SW480 (cell line): Measurements from ENCODE around the gene ZNF775.

Experiments used
- DNase-seq: peaks from one replicate; pipeline ENCODE4 v3.0.0-alpha.2; 2016; ENCODE audit warnings: low spot score

Gene ZNF775

DNA sequence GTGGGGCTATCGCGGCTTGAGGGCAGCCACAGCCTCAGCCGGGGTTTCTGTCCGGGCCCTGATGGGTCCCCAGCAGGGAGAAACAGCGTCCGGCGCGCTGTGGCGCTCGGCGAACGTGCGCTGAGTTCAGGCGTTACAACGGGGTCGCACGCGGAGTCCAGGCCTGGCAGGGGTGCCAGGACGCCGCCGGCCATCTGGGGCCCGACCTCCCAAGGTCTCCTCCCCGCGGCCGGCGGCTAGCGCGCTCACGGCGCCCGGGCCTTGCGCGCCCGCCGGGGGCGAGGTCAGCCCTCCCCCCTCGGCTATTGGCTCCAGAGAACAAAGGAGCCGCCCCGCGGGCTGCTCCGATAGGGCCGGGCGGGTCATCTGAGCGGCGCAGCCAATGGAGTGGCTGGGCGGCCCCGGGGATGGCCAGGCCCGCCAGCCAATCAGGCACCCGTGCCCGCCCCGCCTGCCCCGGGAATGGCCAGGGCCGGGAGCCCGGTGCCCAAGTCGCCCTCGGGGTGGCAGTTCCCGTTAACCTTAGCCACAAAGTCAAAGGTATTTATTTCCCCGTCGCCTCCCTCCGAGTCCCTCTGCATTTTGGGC lies at the start of gene ZNF775:
TSS of gene ZNF775 (plus strand) at position 478 of the 588 bp plus-strand sequence. CDS start 9,141 bp downstream, outside the sequence.
- DNase-seq, result peak; percentile 95

DNA sequence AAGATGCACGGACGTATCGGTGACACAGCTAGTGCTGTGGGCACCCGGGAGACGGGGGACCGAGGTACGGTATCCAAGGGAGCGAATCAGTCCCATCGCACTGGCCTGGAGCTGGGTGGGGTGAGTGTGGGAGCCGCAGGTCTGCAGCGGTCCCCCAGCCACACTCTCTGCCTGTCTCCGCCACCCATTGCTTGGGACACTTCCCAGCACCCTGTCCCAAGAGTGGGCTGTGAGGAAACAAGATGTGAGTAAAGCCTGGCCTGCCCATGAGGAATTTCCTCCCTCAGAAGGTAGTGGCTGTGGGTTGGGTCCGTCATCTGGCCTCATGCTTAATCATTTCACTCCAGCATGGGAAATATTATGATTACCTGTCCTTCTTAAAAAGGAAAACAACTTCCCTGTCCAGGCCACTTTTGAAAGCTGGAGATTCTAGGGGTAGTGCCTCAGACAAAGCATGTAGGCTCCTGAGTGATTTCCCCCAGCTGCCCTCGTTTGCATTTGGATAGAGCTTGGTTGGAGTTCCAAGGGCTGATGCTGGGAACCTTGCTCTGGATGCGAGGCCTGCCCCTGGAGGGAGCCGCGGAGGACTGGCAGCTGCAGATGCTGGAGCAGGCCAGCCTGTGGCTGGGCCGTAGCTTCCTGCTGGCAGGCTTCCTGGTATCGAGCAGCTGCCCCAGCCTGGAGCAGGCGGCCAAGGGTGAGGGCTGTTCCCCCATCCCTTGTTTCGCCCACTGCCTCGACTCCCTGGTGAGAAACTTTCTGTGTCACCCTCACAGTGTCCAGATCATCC lies 49.6 kb upstream of the ZNF775 start:
- no peak for DNase-seq

DNA sequence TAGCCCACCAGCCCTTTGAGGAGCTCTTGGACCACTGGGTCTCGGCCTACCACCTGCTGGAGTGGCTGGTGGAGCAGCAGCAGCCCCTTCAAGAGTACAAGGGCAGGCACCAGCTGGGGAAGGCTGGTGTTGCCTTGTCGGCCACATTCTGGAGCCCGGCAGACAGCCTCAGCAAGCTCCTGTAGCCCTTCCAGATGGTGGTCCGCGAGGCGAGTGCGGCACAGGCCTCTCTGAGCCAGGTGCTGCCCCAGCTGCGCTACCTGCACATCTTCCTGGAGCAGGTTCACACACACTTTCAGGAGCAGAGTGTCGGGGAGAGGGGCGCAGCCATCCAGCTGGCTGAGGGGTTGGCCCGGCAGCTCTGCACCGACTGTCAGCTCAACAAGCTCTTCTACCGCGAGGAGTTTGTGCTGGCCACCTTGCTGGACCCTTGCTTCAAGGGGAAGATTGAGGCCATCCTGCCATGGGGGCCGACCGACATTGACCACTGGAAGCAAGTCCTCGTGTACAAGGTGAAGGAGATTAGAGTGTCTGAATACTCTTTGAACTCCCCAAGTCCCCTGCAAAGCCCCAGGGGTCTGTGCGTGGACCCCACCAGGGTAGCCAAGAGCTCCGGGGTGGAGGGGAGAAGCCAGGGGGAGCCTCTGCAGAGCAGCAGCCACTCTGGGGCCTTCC lies 48.8 kb upstream of the ZNF775 start:
- no peak for DNase-seq

DNA sequence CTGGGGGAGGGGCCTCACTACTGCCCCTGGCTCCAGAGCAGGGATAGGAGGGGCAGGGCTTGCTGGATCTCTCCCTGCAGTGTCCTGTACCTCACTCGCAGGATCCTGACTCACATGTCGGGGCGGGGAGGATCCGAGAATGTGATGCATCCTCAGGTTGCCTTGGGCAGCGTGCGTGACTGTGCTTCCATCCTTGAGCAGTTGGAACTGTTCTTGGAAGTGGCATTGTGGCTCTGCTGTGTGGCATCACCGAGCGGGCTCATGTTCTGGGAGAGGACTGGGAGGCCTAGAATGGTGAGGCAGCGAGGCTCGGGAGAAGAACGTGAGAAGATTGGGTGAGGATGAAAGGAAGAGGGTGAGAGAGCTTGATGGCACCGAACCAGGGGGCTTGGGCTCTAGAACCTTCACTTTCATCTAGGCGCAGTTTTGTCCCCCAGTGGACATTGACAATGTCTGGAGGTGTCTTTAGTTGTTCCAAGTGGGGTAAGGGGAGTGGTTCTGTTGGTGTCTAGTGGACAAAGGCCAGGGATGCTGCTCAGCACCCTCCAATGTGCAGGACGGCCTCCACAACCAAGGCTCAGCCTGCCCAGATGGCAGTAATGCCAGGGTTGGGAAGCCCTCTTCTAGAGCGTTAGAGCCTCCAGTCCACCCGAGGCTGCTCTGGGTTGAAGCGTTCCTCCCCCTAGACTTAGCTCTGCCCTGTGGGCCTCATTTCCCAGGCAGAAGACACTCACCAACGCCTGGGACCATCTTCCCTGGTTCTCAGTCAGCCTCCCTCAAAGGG lies 46.1 kb upstream of the ZNF775 start:
- no peak for DNase-seq

DNA sequence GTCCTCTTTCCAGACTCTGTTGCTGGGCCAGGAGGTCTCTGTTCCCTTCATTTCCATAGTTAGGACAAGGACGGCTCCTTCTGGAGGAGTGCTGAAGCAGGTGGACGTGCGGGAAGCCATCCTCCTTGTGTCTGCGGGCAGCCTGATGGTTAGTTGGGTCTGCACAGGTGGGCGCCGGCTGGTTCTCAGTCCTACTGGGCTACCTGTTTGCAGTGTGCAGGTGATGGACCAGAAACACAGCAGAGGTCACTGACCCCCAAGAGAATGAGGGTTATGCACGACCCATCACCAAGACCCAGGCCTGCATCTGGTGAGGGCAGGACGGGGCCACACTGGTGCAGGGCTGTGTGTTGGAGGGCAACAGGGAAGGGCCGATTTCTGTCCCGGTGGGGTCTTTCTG lies 45.5 kb upstream of the ZNF775 start:
- no peak for DNase-seq

DNA sequence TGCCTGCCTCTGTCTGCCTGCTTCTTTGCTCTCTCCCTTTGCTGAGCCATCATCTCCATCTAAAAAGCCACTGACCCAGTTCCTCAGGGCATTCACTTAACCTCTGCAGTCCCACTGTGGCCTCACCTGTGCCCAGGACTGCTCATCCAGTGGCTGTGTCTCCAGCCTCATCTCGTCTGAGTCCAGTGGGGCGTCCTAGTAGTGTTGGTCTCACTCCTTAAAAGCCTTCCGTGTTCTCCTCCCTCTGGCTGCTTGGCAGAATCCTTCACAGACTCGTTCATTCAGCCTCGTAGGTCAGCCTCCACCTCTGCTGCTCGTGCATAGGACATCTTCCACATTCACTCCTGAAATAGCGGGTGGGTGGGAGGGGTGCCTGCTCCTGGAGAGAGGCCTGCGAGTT lies 45.0 kb upstream of the ZNF775 start:
- no peak for DNase-seq

DNA sequence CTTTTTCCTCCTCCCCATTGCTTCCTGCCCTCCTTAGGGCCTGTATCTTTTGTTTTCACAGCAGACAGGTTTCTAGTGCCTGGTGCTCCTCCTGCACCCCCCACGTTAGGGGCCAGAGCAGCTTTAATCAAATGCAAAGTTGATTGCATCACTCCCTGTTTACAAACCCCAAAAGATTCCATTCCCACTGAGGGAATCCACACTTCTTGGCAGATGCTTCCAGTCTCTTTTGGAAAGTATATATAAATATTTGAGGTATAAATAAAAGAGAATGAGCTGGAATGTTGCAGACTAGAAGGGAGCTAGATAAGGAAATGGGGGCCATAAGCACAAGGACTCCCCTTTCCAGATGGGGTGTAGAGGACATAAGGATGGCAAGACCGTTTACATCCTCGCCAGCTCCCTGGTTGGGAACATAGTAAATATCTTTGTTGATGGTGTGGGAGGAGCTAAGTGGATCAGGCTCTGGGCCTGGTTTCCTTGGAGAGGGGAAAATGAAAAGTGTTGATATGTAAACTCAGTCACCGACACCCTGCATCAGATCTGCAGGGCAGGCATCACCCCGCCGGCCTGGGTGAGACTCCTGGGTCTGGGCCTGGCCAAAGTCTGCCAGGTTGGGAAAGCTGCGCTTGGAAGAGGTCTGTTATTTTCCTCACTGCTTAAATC lies 43.9 kb upstream of the ZNF775 start:
- no peak for DNase-seq

DNA sequence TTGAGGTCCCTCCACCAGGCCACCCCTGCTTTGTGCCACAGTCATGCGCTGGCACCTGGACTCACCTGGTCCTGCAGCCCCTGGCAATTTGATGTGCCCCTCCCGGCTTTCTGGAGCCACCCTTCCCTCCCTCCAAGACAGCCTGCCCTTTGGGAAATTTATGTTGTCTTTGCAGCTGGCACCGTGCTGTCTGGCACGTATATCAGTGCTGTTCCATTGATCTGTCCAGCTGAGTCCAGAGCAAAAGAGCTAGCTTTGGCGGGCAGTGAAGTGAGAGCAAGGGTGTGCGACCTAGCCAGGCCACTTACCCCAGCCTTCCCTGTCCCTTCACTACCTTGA lies 43.4 kb upstream of the ZNF775 start:
- DNase-seq, result no peak

DNA sequence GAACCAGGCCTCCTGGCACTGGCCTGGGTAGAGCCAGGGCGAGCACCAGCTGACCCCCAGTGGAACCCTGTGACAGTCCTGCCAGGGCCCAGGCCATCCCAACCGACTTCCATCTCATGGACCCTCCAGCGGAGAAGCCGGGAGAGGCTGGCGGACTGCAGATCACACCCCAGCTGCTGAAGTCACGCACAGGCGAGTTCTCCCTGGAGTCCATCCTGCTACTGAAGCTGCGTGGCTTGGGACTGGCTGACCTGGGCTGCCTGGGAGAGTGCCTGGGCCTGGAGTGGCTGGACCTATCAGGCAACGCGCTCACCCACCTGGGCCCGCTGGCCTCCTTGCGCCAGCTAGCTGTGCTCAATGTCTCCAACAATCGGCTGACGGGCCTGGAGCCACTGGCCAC lies 42.4 kb upstream of the ZNF775 start:
- no peak for DNase-seq

DNA sequence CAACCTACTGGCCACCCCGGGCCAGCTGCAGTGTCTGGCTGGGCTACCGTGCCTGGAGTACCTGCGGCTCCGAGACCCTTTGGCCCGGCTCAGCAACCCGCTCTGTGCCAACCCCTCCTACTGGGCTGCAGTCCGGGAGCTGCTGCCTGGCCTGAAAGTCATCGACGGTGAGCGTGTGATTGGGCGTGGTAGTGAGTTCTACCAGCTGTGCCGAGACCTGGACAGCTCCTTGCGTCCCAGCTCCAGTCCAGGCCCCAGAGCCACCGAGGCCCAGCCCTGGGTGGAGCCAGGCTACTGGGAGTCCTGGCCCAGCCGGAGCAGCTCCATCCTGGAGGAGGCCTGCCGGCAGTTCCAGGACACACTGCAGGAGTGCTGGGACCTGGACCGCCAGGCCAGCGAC lies 42.0 kb upstream of the ZNF775 start:
- no peak for DNase-seq

DNA sequence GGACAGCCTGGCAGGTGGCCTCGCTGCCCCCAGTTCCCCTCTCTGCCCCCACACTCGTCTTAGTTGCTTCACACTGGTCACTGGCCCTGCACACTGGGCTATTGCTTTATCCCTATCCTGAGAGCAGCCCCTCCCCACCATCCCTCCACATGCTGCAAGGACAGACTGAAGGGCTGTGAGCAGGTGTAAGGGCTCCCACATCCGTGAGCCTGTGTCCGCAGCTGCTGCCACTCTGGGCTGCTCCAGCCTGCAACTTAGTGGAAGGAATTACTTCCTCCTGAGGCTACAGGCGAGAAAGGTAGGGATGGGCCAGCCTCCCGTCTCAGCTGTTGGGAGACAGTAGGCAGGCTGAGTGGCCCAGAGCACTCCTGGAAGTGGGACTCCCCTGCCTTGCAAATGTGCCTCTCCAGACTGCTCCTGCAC lies 41.5 kb upstream of the ZNF775 start:
- no peak for DNase-seq

DNA sequence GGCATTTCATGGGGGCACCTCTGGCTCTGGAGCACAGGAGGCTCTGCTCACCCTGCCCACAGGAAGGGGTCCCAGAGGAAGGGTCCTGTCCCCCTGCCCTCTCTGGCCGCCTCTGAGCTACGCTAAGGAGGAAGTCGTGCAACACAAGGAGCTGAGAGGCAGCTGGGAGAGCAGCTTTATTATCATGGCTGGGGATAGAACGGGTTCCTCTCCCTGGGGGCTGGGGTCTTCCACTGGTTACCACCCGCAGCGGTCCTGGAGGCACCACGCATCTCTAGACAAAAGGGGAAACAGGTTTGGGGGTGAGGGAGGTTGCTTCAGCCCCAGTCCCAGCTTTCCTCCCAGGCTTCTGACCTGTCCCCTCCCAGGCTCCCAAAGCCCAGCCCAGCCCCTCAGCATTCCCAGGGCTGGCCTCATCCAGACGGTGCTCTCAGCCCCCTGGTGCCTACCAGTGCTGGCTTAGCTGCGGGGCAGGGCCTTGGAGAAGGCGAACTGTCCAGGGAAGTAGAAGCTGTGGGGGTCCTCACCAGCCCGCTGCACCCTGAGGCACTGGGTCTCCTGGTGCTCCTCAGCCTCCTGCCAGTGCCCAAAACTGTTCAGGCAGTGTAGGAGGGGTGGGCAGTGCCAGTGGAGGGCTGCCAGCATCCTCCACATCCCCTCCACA lies 40.8 kb upstream of the ZNF775 start:
- no peak for DNase-seq

DNA sequence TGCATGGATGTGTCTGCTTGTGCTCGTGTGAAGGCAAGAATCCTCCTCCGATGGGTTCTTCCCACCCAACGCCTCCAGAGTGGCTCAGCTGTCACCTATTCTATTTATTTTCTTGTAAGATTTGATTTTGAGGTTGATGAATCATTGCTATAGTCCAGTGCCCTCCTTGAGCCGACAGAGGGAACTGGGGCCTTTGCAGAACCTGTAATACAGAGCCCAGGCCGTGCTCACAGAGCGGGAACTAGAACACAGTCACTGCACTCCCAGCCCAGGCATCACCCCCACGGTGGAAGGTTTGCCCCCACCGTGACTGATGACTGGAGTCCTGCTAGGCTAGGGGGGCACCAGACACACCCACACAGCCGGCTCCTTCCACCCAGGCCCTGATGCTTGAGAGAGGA lies 39.7 kb upstream of the ZNF775 start:
- DNase-seq, result no peak

DNA sequence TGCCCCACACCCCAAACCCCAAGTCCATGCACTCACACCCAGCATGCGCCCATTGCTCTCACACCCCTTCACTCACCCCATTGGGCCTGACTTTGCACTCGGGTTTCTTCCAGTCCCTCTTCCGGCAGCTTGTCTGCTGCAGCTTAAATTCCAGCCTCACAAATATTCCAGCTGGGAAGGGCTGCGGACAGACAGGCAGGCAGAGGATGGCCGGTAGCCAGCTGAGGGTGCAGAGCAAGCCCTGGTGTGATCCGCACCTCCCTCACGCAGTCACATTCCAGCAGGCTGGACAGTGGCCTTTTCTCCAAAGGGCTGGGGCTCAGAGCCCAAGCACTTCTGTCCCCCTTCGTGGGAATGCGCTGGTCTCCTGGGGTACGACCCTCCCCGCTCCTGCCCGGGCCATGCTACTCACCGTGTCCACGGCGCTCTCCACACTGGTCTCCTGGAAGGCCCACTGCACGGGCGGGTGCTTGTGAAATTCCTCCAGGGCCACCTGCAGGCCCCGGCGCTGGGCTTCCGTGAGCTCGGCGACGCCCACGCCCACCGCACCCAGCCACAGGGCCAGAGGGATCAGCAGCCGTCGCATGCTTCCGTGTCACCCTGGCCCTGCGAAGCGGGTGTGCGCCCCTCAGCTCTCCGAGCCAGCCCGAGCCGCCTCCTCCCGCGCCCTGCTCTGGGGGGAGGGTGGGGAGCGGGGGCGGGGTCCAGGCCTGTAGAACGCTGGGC lies 38.9 kb upstream of the ZNF775 start:
- peak; percentile 72 for DNase-seq

DNA sequence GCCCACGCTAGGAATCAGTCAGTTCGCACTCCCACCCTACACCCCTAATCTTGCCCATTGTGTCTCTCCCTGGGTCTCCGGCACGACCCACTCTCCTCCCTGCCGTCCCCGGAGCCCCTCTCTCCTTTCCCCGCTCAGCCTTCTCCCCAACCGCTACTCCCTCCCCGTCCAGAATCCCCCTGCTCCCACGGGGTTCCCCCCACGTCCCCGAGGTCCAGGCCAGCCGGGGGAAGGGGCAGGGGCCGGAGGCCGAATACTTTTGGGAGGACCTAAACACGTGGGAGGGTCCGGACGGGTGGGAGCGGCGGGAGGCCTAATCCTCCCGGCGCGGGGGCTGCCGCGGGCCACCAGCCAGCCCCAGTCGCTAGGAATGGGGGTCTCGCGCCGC lies 38.3 kb upstream of the ZNF775 start:
- DNase-seq, result no peak

DNA sequence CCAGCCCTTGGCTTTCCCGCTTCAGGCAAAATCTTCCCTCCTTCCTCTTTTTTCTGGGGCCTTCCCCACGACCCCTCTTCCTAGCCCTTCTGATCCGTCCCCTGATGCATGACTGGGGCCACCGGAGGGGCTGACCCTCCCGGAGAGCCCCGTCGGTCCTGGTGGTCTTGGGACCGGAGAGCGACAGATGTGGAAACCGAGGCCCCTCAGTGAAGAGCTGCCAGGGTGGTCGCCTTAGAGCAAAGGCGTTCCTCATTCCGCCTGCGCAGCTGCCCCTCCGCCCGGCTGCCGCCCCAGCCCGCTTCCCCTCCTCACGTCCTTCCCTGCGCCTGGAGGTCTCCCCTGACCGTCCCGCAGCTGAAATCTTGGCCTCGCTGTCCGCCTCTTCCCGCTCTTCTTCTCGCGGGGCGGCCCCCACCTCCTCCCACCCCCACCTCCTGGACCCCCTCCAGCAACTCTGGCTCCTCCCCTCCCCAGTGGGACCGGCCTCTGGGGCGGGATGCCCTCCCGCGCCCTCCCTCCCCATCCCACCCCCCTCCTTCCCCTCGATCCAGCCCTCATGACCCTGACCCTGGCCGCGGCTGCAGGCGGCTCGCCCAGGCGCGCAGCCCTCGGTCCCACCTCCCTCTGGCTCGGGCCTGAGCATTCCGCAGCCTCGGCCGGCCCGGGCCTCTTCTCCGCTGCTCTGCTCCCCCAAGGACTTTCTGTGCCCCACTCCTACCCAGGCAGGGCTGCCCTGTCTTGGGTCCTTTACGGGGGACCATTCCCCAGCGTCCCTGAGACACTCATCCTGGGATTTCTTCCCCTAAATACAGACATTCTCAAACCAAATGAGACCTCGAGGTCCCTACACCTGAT lies 37.6 kb upstream of the ZNF775 start, which contains the start of gene RARRES2:
TSS of gene RARRES2 (minus strand) at position 367 of the 858 bp plus-strand sequence. CDS start 1,020 bp downstream, outside the sequence.
- no peak for DNase-seq

DNA sequence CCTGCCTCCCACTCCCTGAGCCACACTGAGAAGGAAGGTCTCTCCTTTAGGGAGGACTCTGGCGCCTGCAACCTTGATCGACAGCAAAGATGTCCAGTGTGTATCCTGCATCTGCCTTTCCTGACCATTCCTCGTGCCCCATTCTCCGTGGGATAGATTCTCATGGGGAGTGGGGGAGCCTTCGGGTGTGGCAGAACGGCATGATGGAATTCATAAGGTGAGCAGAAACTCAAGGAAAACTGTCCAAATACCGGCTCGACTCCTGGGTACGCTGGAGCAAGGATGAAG lies 37.1 kb upstream of the ZNF775 start:
- no peak for DNase-seq

DNA sequence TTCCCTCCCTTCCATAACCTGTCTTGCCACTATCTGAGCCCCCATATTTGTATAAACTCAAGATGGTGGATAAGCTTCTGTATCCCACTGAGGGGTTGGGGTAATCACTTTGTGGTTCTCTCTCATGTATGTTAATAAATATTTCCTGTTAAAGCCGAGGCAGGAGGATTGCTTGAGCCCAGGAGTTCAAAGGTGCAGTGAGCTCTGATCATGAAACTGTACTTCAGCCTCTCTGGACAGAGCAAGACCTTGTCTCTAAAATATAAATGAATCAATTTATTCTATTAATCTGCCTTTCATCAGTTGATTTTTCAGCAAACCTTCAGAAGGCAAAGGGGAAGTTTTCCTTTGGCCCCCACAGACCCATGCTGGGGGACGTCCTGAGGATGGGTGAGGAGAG lies 35.9 kb upstream of the ZNF775 start:
- DNase-seq, result no peak

DNA sequence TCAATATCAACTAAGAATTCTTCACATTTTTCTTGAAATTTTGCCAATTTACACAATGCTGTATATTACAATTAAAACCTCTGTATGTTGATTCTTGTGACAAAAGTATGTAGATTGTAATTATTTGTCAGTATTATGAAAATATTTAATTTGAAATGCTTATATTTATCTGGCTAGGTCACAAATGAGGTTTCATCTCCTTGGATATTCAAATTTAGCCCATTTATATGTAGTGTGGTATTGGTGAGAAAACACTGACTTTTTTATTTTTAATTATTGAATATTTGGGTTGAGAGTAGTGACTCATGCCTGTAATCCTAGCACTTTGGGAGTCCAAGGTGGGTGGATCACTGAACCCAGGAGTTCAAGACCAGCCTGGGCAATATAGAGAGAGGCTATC lies 34.8 kb upstream of the ZNF775 start:
- DNase-seq, result no peak

DNA sequence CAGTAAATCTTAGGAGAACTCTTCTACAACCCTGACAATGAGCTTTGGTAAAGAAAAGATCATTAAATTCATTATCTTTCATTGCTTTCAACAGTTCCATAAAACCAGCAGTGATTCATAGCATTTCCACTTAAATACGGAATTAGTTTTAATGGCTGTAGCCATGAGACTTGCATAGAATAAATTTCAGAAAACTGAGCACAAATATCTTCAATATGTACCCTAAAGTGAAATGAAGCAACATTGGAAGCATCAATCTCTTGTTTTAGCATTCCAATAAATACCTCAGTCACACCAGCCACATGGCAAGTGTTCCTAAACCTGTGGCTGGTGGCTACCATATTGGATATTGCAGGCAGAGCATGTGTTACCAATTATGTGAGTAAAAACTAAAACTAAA lies 34.1 kb upstream of the ZNF775 start:
- no peak for DNase-seq
